NCI-H1930 (cell line): ENCODE data around the gene CENPE.

Source experiments
- DNase-seq, 2 experiments: peaks; one replicate each; lab custom pipeline; 2025; lab: John Stamatoyannopoulos, UW

CENPE gene

GRCh38 chr4:103076747-103077347 lies 121.3 kb downstream of the CENPE start, which contains the start of gene SLC9B2:
Gene SLC9B2, minus strand, starts transcription at chr4:103076761. Its CDS starts 9,211 bp downstream, at chr4:103067550.
- no peak for DNase-seq

- peak in 1 of 2 experiments; percentile 35 for DNase-seq
Observed at GRCh38 chr4:103075894-103076746, 122.0 kb downstream of the CENPE start.

GRCh38 chr4:103075435-103075893 lies 122.7 kb downstream of the CENPE start:
- peak in 1 of 2 experiments; percentile 12 for DNase-seq

- no peak for DNase-seq
Observed at GRCh38 chr4:103074744-103075434, 123.3 kb downstream of the CENPE start.

GRCh38 chr4:103073792-103074438 lies 124.2 kb downstream of the CENPE start:
- DNase-seq = no peak

GRCh38 chr4:103067841-103068547 lies 130.1 kb downstream of the CENPE start:
- no peak for DNase-seq

- no peak for DNase-seq
Observed at GRCh38 chr4:103060453-103061148, 137.5 kb downstream of the CENPE start.
